Measurements from ENCODE around the gene ARRDC4.

The ARRDC4 gene

GRCh38 chr15:98000249-98001203, 40.0 kb downstream of the ARRDC4 start:
- no peak for DNase-seq

- DNase-seq: no peak
These were observed 41.2 kb downstream of the ARRDC4 start for GRCh38 chr15:98001663-98002194.

- no peak for DNase-seq
These were observed 41.9 kb downstream of the ARRDC4 start for GRCh38 chr15:98002419-98002818.

- DNase-seq: no peak
These were observed 42.4 kb downstream of the ARRDC4 start for GRCh38 chr15:98002866-98003265.

GRCh38 chr15:98003518-98003917, 43.0 kb downstream of the ARRDC4 start:
- DNase-seq: no peak

GRCh38 chr15:98003996-98004395, 43.5 kb downstream of the ARRDC4 start:
- no peak for DNase-seq

- DNase-seq: no peak
These were observed 45.2 kb downstream of the ARRDC4 start for GRCh38 chr15:98005659-98006058.

GRCh38 chr15:98009169-98009568, 48.7 kb downstream of the ARRDC4 start:
- DNase-seq: no peak

- DNase-seq: no peak
These were observed 49.5 kb downstream of the ARRDC4 start for GRCh38 chr15:98009971-98010370.

- DNase-seq: no peak
These were observed 51.9 kb downstream of the ARRDC4 start for GRCh38 chr15:98012354-98012753.

- no peak for DNase-seq
These were observed 53.1 kb downstream of the ARRDC4 start for GRCh38 chr15:98013631-98014030.

- DNase-seq: no peak
These were observed 56.9 kb downstream of the ARRDC4 start for GRCh38 chr15:98017150-98017964.

- DNase-seq: no peak
These were observed 58.4 kb downstream of the ARRDC4 start for GRCh38 chr15:98018761-98019351.
